Common myeloid progenitor, CD34-positive (primary cell): ENCODE results near the gene KCNS3.

Experiments
- CTCF ChIA-PET: fragments of 350-600 bp; sonication (Branson Sonifier 250); formaldehyde crosslinking; loops from one replicate; lab custom pipeline; 2021; ENCODE audit warnings: antibody characterized with exemption; lab: Charles Lee
- POLR2A ChIA-PET: fragments of 350-600 bp; sonication (Branson Sonifier 250); formaldehyde crosslinking; loops from one replicate; lab custom pipeline; 2021; ENCODE audit warnings: antibody characterized with exemption; lab: Charles Lee
- DNase-seq, 3 donors: peaks; one replicate each; pipeline versions ENCODE4 v3.0.0 to v3.0.0-alpha.2; 2013
- H3K27ac ChIP-seq, 2 experiments: 1 replicate in 1 of 2; 2 replicates in 1 of 2; pipeline ENCODE4 v1.7.0; 2013; ENCODE audit warnings: inconsistent platforms in 2 of 2, low read length in 2 of 2, mild to moderate bottlenecking in 2 of 2, low read depth in 1 of 2, moderate library complexity in 1 of 2; ENCODE audit not compliant: severe bottlenecking in 2 of 2, insufficient read depth in 1 of 2, poor library complexity in 1 of 2
- H3K27me3 ChIP-seq, 5 experiments: replicated peaks in 2 of 5; 1 replicate in 3 of 5; 2 replicates in 2 of 5; pipeline versions ENCODE4 v1.6.1 to v1.7.0; 2013; ENCODE audit warnings: low read length in 4 of 5, mild to moderate bottlenecking in 2 of 5, moderate library complexity in 2 of 5, inconsistent platforms in 1 of 5; ENCODE audit not compliant: insufficient read depth in 5 of 5, control insufficient read depth in 4 of 5
- H3K36me3 ChIP-seq, 4 experiments: 1 replicate in 2 of 4; 2 replicates in 2 of 4; pipeline versions ENCODE4 v1.6.1 to v1.7.0; 2013; ENCODE audit warnings: low read length in 3 of 4, control low read depth in 1 of 4, mild to moderate bottlenecking in 1 of 4; ENCODE audit not compliant: control insufficient read depth in 4 of 4, insufficient read depth in 4 of 4
- H3K4me1 ChIP-seq, 4 experiments: 1 replicate in 3 of 4; 2 replicates in 1 of 4; pipeline versions ENCODE4 v1.6.1 to v1.7.1; 2013; ENCODE audit warnings: low read length in 3 of 4, mild to moderate bottlenecking in 3 of 4, control low read depth in 1 of 4, inconsistent platforms in 1 of 4, moderate library complexity in 1 of 4; ENCODE audit not compliant: control insufficient read depth in 4 of 4, insufficient read depth in 4 of 4; ENCODE audit errors: control extremely low read depth in 1 of 4
- H3K4me3 ChIP-seq, 7 experiments: 1 replicate in 4 of 7; 2 replicates in 3 of 7; pipeline versions ENCODE4 v1.5.1 to v1.7.0; 2013; ENCODE audit warnings: mild to moderate bottlenecking in 7 of 7, low read length in 6 of 7, moderate library complexity in 6 of 7, inconsistent platforms in 2 of 7, low read depth in 2 of 7, control low read depth in 1 of 7; ENCODE audit not compliant: insufficient read depth in 4 of 7, control insufficient read depth in 1 of 7; ENCODE audit errors: extremely low read depth in 1 of 7
- H3K9me3 ChIP-seq, 5 experiments: 1 replicate in 4 of 5; 2 replicates in 1 of 5; pipeline versions ENCODE4 v1.6.1 to v1.7.1; 2013; ENCODE audit warnings: low read length in 4 of 5, mild to moderate bottlenecking in 2 of 5, inconsistent platforms in 1 of 5, low read depth in 1 of 5, moderate library complexity in 1 of 5; ENCODE audit not compliant: control insufficient read depth in 4 of 5, insufficient read depth in 2 of 5; ENCODE audit errors: control extremely low read depth in 1 of 5
- WGBS: methylation state at CpG from one replicate; pipeline ENCODE4 v1.1.5; 2013; ENCODE audit not compliant: insufficient coverage; 5-methylcytosine and 5-hydroxymethylcytosine counted together

Gene KCNS3

GRCh38 chr2:17981936-17982335, 103.5 kb downstream of the KCNS3 start:
- DNase-seq: no peak
- Histone ChIP-seq H3K36me3 (no peaks in the 10 kb centered on the region), H3K9me3 (no peaks in the 10 kb centered on the region), H3K27ac (no peak overlapping the region), H3K27me3 (peaks cover 0 to 3% (median 2%) of the 10 kb centered on the region in 5 experiments), H3K4me1 (no peaks in the 10 kb centered on the region), H3K4me3 (no peak overlapping the region)
- ChIA-PET CTCF (no interaction called here), POLR2A (no interaction called here)
- WGBS: 100% methylated on average over 3 of the region's 3 CpGs
